IPS-11a (cell line): ENCODE measurements around the gene MYH1.

Source experiments
- H3K4me3 ChIP-seq: one replicate; pipeline ENCODE4 v1.5.1; 2013; ENCODE audit warnings: low read depth, low read length, control low read depth

MYH1 gene

GRCh38 chr17:10492004-10492403 is 26.3 kb downstream of the MYH1 start:
- H3K4me3 ChIP-seq = no peak overlapping the region

- no peak overlapping the region for H3K4me3 ChIP-seq
Measured at GRCh38 chr17:10482252-10482651, 36.1 kb downstream of the MYH1 start.

GRCh38 chr17:10477701-10478100 is 40.6 kb downstream of the MYH1 start:
- no peak overlapping the region for H3K4me3 ChIP-seq

GRCh38 chr17:10474536-10474935 is 43.8 kb downstream of the MYH1 start:
- no peak overlapping the region for H3K4me3 ChIP-seq

GRCh38 chr17:10471858-10472257 is 46.5 kb downstream of the MYH1 start:
- no peak overlapping the region for H3K4me3 ChIP-seq

- no peak within 1 kb of the TSS for H3K4me3 ChIP-seq
Measured at GRCh38 chr17:10469459-10469858, 48.9 kb downstream of the MYH1 start, which contains the start of gene MYH4. TSS of gene MYH4 (minus strand) at chr17:10469559. CDS start at chr17:10466745, 2,814 bp downstream.

- no peak overlapping the region for H3K4me3 ChIP-seq
Measured at GRCh38 chr17:10463402-10463801, 54.9 kb downstream of the MYH1 start.

GRCh38 chr17:10460062-10460461 is 58.3 kb downstream of the MYH1 start:
- H3K4me3 ChIP-seq = no peak overlapping the region

GRCh38 chr17:10458701-10459100 is 59.6 kb downstream of the MYH1 start:
- no peak overlapping the region for H3K4me3 ChIP-seq

- no peak overlapping the region for H3K4me3 ChIP-seq
Measured at GRCh38 chr17:10457952-10458351, 60.4 kb downstream of the MYH1 start.

- H3K4me3 ChIP-seq = no peak overlapping the region
Measured at GRCh38 chr17:10447026-10447931, 71.1 kb downstream of the MYH1 start.
